ENCODE measurements around the gene ITGA7.

The ITGA7 gene

DNA sequence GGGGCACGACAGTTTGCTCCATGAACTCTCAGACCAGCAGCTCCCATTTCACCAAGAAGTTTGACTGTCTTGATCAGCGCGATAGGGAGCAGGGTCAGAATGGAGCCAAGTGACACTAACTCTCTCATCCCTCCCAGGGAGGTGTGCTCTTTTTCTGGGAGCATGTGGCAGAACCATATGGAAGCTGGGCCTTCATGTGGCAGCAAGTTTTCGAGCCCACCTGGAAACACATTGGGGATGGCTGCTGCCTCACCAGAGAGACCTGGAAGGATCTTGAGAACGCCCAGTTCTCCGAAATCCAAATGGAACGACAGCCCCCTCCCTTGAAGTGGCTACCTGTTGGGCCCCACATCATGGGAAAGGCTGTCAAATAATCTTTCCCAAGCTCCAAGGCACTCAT lies 24.0 kb downstream of the ITGA7 start:
- DNase-seq (ENCODE audit: low read depth), result no peak
- Histone ChIP-seq H3K4me1 (ENCODE audit: control insufficient read depth, insufficient read depth, low read length) (peaks cover 14% of the 10 kb centered on the region), H3K36me3 (ENCODE audit: control insufficient read depth, insufficient read depth, low read length, severe bottlenecking) (peaks cover 41% of the 10 kb centered on the region), H3K9ac (ENCODE audit: low read length) (no peak overlapping the region), H3K9me3 (ENCODE audit: control insufficient read depth, low read length) (no peaks in the 10 kb centered on the region), H3K4me3 (ENCODE audit: low read length) (no peak overlapping the region), H3K27me3 (replicated peaks; ENCODE audit: control insufficient read depth, insufficient read depth, low read length) (no peaks in the 10 kb centered on the region)

DNA sequence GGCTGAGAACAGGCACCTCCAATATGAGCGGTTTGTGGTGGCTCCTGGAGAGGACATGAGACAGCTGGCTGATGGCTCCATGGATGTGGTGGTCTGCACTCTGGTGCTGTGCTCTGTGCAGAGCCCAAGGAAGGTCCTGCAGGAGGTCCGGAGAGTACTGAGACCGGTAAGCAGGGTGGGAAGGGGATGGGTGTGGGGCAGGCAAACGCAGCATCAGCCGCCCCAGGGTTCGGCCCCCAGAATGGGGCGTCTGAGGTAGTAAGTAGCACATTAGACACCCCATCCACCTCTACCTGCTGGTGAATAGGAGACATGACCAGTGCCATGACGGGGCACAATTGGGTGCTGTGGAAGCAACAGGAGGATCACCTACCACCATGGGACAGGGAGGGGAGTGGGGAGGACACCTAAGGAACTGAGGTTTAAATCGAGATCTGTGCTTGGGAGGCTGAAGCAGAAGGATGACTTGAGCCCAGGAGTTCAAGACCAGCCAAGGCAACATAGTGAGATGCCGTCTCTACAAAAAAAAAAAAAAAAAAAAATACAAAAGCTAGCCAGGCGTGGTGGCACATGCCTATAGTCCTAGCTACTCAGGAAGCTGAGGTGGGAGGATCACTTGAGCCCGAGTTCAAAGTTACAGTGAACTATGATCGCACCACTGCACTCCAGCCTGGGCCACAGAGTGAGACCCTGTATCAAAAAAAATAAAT lies 25.5 kb downstream of the ITGA7 start:
- Histone ChIP-seq H3K9me3 (ENCODE audit: control insufficient read depth, low read length) (no peaks in the 10 kb centered on the region), H3K4me1 (ENCODE audit: control insufficient read depth, insufficient read depth, low read length) (peaks cover 14% of the 10 kb centered on the region), H3K4me3 (ENCODE audit: low read length) (peak overlapping the region; percentile 57), H3K36me3 (ENCODE audit: control insufficient read depth, insufficient read depth, low read length, severe bottlenecking) (peaks cover 29% of the 10 kb centered on the region), H3K9ac (ENCODE audit: low read length) (peak overlapping the region; percentile 52), H3K27me3 (replicated peaks; ENCODE audit: control insufficient read depth, insufficient read depth, low read length) (no peaks in the 10 kb centered on the region)
- no peak for DNase-seq (ENCODE audit: low read depth)

DNA sequence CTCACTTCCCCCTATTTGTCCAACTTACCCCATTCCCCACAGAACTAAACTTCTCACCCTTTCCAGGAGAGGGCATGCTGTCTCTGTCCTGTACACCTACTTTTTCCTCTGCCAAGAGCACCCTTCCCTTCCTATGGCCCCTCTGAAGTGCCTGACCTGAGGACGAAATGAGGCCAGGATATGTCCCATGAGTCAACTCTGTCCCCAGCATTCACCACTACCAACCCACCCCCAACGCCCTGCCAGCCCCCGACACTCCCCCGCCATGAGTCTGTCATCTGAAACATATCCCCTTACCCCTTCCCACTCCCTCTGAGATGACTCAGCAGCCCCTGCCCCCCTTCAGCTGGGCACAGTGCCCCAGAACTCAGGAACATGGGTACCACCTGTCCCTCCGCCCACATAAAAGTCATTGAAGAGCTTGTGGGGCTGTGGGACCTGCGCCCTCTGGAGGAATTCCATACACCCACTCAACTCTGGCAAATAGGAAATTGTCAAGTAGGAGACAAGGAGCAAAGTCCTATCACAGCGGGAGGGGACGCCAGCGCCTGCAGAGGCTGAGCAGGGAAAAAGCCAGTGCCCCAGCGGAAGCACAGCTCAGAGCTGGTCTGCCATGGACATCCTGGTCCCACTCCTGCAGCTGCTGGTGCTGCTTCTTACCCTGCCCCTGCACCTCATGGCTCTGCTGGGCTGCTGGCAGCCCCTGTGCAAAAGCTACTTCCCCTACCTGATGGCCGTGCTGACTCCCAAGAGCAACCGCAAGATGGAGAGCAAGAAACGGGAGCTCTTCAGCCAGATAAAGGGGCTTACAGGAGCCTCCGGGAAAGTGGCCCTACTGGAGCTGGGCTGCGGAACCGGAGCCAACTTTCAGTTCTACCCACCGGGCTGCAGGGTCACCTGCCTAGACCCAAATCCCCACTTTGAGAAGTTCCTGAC lies 26.3 kb downstream of the ITGA7 start:
- H3K9me3 ChIP-seq (ENCODE audit: control insufficient read depth, low read length), result no peaks in the 10 kb centered on the region
- H3K4me1 ChIP-seq (ENCODE audit: control insufficient read depth, insufficient read depth, low read length), result peaks cover 14% of the 10 kb centered on the region
- DNase-seq (ENCODE audit: low read depth), result peak; percentile 49
- peak overlapping the region; percentile 52 for H3K9ac ChIP-seq (ENCODE audit: low read length)
- H3K36me3 ChIP-seq (ENCODE audit: control insufficient read depth, insufficient read depth, low read length, severe bottlenecking), result peaks cover 22% of the 10 kb centered on the region
- no peaks in the 10 kb centered on the region for H3K27me3 ChIP-seq (replicated peaks; ENCODE audit: control insufficient read depth, insufficient read depth, low read length)
- H3K4me3 ChIP-seq (ENCODE audit: low read length), result peak overlapping the region; percentile 57

DNA sequence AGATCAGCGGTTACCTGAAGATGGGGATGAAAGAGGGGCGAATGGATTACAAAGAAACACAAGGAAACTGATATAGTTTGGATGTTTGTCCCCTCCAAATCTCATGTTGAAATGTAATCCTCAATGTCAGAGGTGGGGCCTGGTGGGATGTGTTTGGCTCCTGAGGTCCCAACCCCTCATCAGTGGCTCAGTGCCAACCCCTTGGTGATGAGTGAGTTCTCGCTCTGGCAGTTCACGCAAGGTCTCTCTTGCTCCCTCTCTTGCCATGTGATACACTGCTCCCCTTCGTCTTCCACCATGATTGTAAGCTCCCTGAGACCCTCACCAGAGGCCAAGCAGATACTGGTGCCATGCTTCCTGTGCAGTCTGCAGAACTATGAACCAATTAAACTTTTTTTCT lies 28.0 kb downstream of the ITGA7 start:
- Histone ChIP-seq H3K9ac (ENCODE audit: low read length) (no peak overlapping the region), H3K36me3 (ENCODE audit: control insufficient read depth, insufficient read depth, low read length, severe bottlenecking) (peaks cover 5% of the 10 kb centered on the region), H3K27me3 (replicated peaks; ENCODE audit: control insufficient read depth, insufficient read depth, low read length) (no peaks in the 10 kb centered on the region), H3K9me3 (ENCODE audit: control insufficient read depth, low read length) (no peaks in the 10 kb centered on the region), H3K4me1 (ENCODE audit: control insufficient read depth, insufficient read depth, low read length) (peaks cover 14% of the 10 kb centered on the region), H3K4me3 (ENCODE audit: low read length) (no peak overlapping the region)
- DNase-seq (ENCODE audit: low read depth), result no peak

DNA sequence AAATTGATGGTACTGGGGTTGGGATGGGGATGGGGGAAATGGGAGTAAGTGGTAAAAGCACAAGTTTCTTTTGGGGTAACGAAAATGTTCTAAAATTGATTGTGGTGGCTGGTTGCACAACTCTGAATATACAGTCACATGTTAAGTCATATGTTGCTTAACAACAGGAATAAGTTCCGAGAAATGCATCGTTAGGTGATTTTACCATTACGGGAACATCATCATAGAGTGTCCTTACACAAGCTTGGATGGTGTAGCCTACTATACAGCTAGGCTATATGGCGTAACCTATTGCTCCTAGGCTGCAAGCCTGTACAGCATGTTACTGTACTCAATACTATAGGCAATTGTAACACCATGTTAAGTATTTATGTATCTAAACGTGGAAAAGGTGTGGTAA lies 31.0 kb downstream of the ITGA7 start:
- H3K4me1 ChIP-seq (ENCODE audit: control insufficient read depth, insufficient read depth, low read length), result peaks cover 6% of the 10 kb centered on the region
- no peak overlapping the region for H3K9ac ChIP-seq (ENCODE audit: low read length)
- no peak overlapping the region for H3K4me3 ChIP-seq (ENCODE audit: low read length)
- H3K27me3 ChIP-seq (replicated peaks; ENCODE audit: control insufficient read depth, insufficient read depth, low read length), result no peaks in the 10 kb centered on the region
- no peaks in the 10 kb centered on the region for H3K9me3 ChIP-seq (ENCODE audit: control insufficient read depth, low read length)
- no peaks in the 10 kb centered on the region for H3K36me3 ChIP-seq (ENCODE audit: control insufficient read depth, insufficient read depth, low read length, severe bottlenecking)
- DNase-seq (ENCODE audit: low read depth), result no peak

DNA sequence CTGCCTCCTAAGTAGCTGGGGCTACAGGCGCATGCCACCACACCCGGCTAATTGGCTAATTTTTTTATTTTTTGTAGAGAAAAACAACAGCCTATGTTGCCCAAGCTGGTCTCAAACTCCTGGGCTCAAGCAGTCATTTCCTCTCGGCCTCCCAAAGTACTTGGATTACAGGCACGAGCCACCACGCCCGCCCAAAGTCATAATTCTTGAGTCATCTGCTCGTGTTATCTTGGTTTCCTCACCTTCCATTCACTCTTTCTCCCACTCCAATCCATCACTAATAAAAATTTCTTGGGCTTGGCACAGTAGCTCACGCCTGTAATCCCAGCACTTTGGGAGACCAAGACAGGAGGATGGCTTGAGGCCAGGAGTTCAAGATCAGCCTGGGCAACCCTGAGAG lies 32.0 kb downstream of the ITGA7 start:
- DNase-seq (ENCODE audit: low read depth), result no peak
- Histone ChIP-seq H3K9me3 (ENCODE audit: control insufficient read depth, low read length) (no peaks in the 10 kb centered on the region), H3K27me3 (replicated peaks; ENCODE audit: control insufficient read depth, insufficient read depth, low read length) (no peaks in the 10 kb centered on the region), H3K36me3 (ENCODE audit: control insufficient read depth, insufficient read depth, low read length, severe bottlenecking) (no peaks in the 10 kb centered on the region), H3K4me3 (ENCODE audit: low read length) (no peak overlapping the region), H3K9ac (ENCODE audit: low read length) (no peak overlapping the region), H3K4me1 (ENCODE audit: control insufficient read depth, insufficient read depth, low read length) (no peaks in the 10 kb centered on the region)

DNA sequence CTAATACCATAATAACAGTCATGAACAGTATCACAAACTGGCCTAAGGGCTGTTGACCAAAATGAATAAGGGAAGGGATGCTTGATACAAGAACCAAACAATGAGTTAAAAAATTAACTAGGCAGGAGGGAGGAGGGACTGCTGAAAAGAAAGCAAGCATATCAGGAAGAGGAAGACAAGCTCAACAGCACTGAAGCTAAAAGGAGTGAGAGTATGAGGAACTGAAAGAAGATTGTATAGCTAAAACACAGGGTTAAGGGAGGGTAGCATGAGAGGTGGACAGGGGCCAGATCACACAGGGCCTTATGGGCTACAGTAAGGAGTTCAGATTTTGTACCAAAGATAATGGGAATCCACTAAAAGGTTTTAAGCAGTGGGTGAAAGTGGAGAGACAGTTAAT lies 34.1 kb downstream of the ITGA7 start:
- H3K9ac ChIP-seq (ENCODE audit: low read length), result no peak overlapping the region

DNA sequence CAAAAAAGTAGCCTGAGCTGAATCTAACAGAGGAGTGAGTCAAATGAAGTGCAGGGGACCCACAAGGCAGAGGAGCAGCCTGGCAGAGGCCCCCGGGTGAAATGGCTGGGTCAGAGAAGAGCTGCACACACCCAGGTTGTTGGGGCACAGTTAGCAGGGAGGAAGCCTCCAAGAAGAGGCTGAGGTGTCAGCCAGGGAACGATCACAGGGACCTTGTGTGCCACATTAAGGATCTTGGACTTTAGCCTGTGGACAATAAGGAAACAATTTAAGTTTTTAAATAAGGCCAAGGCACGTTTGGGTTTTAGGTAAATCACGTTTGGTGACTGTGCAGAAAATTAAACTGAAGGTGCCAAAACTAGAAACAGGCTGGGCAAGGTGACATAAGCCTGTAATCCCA lies 36.0 kb downstream of the ITGA7 start:
- Histone ChIP-seq H3K9me3 (ENCODE audit: control insufficient read depth, low read length) (no peaks in the 10 kb centered on the region), H3K27me3 (replicated peaks; ENCODE audit: control insufficient read depth, insufficient read depth, low read length) (no peaks in the 10 kb centered on the region), H3K9ac (ENCODE audit: low read length) (no peak overlapping the region), H3K4me1 (ENCODE audit: control insufficient read depth, insufficient read depth, low read length) (peaks cover 4% of the 10 kb centered on the region), H3K36me3 (ENCODE audit: control insufficient read depth, insufficient read depth, low read length, severe bottlenecking) (no peaks in the 10 kb centered on the region), H3K4me3 (ENCODE audit: low read length) (no peak overlapping the region)
- no peak for DNase-seq (ENCODE audit: low read depth)

More for the DNA sequence above, 34.1 kb downstream of the ITGA7 start:
- peaks cover 4% of the 10 kb centered on the region for H3K4me1 ChIP-seq (ENCODE audit: control insufficient read depth, insufficient read depth, low read length)
- no peaks in the 10 kb centered on the region for H3K36me3 ChIP-seq (ENCODE audit: control insufficient read depth, insufficient read depth, low read length, severe bottlenecking)
- no peaks in the 10 kb centered on the region for H3K9me3 ChIP-seq (ENCODE audit: control insufficient read depth, low read length)
- no peak overlapping the region for H3K4me3 ChIP-seq (ENCODE audit: low read length)
- no peaks in the 10 kb centered on the region for H3K27me3 ChIP-seq (replicated peaks; ENCODE audit: control insufficient read depth, insufficient read depth, low read length)
- DNase-seq (ENCODE audit: low read depth), result no peak

DNA sequence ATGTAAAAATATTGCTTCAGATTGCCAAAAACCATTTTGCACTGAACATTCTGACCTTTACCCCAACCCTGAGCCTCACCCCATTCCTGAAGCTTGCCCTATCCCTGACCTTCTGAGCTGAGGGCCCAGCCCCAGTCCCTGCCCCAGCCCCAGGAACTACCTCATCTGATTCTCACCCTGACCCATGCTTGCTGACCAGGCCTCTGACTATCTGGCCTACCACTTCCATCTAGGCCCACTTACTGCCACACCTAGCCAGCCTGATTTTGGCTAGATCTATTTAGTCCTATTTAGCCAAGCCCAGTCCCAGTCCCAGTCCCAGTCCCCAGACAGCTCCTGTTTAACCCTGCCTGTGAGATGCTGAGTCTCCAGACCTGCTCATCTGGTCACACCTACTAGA lies 37.4 kb downstream of the ITGA7 start:
- Histone ChIP-seq H3K9ac (ENCODE audit: low read length) (no peak overlapping the region), H3K4me3 (ENCODE audit: low read length) (no peak overlapping the region), H3K36me3 (ENCODE audit: control insufficient read depth, insufficient read depth, low read length, severe bottlenecking) (no peaks in the 10 kb centered on the region), H3K9me3 (ENCODE audit: control insufficient read depth, low read length) (no peaks in the 10 kb centered on the region), H3K4me1 (ENCODE audit: control insufficient read depth, insufficient read depth, low read length) (peaks cover 4% of the 10 kb centered on the region), H3K27me3 (replicated peaks; ENCODE audit: control insufficient read depth, insufficient read depth, low read length) (no peaks in the 10 kb centered on the region)
- no peak for DNase-seq (ENCODE audit: low read depth)

DNA sequence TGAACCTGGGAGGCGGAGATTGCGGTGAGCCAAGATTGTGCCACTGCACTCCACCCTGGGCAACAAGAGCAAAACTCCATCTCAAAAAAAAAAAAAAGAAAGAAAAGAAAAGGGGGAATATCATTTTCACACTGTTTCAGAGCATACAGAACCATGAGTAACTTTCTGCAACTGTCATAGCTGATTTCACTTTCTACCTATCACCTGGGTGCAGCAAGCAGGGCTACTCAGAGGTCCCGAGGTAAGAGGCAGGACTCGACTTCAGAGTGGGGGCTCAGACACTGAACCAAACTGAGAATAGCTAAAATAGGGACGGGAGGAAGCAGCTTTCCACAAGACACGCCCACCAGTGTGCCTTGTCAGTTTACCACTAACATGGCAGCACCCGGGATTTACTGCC lies 41.2 kb downstream of the ITGA7 start:
- H3K27me3 ChIP-seq (replicated peaks; ENCODE audit: control insufficient read depth, insufficient read depth, low read length), result no peaks in the 10 kb centered on the region
- no peak overlapping the region for H3K9ac ChIP-seq (ENCODE audit: low read length)
- no peak overlapping the region for H3K4me3 ChIP-seq (ENCODE audit: low read length)
- no peaks in the 10 kb centered on the region for H3K36me3 ChIP-seq (ENCODE audit: control insufficient read depth, insufficient read depth, low read length, severe bottlenecking)
- DNase-seq (ENCODE audit: low read depth), result no peak
- no peaks in the 10 kb centered on the region for H3K9me3 ChIP-seq (ENCODE audit: control insufficient read depth, low read length)
- H3K4me1 ChIP-seq (ENCODE audit: control insufficient read depth, insufficient read depth, low read length), result peaks cover 4% of the 10 kb centered on the region

DNA sequence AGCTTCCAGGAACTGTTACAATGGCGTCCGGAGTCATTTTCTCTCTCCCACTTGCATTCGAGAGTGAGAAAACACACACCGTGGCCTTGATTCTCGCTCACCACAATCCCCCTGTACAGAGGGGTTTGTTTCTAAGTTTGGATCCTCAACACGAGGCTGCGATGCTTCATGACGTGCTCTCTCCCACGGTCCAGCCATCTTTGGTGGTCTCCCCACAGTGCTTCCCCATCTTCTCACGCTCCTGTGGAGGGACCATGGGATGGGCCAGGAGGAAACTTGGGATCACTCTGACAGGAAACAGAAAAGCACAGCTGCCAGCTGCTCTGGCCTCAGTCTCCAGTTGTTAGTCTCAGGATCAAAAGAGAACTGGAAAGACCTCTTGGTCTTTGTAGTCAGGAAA lies 42.9 kb downstream of the ITGA7 start:
- Histone ChIP-seq H3K4me3 (ENCODE audit: low read length) (no peak overlapping the region), H3K36me3 (ENCODE audit: control insufficient read depth, insufficient read depth, low read length, severe bottlenecking) (no peaks in the 10 kb centered on the region), H3K27me3 (replicated peaks; ENCODE audit: control insufficient read depth, insufficient read depth, low read length) (no peaks in the 10 kb centered on the region), H3K9me3 (ENCODE audit: control insufficient read depth, low read length) (no peaks in the 10 kb centered on the region), H3K4me1 (ENCODE audit: control insufficient read depth, insufficient read depth, low read length) (peaks cover 1% of the 10 kb centered on the region), H3K9ac (ENCODE audit: low read length) (no peak overlapping the region)
- DNase-seq (ENCODE audit: low read depth), result no peak

All from adipocyte (in vitro differentiated cells).